ENCODE results near the gene CADM4.
"Not testable (repeated sequence)": the region's sequence is repeated elsewhere in the genome, so short reads cannot be mapped to it uniquely, and the experiment has no call there.

The CADM4 gene

GRCh38 chr19:43639519-43640423 is at the start of gene CADM4:
TSS of gene CADM4 (minus strand) at chr19:43639850. CDS start at chr19:43639790, 60 bp downstream.
- peak; percentile 29 for DNase-seq

- no peak for DNase-seq
Measured at GRCh38 chr19:43688059-43688701, 48.5 kb upstream of the CADM4 start.

- no peak for DNase-seq
Measured at GRCh38 chr19:43687660-43687997, 48.0 kb upstream of the CADM4 start.

- DNase-seq, result no peak
Measured at GRCh38 chr19:43684326-43684725, 44.7 kb upstream of the CADM4 start.

- DNase-seq, result no peak
Measured at GRCh38 chr19:43683905-43684304, 44.3 kb upstream of the CADM4 start.

GRCh38 chr19:43682824-43683661 is 43.4 kb upstream of the CADM4 start:
- no peak for DNase-seq

- not testable (repeated sequence) for DNase-seq
Measured at GRCh38 chr19:43682269-43682668, 42.6 kb upstream of the CADM4 start.

GRCh38 chr19:43681821-43682220 is 42.2 kb upstream of the CADM4 start:
- no peak for DNase-seq

- DNase-seq, result no peak
Measured at GRCh38 chr19:43678512-43679261, 39.0 kb upstream of the CADM4 start.

- no peak for DNase-seq
Measured at GRCh38 chr19:43675906-43676305, 36.3 kb upstream of the CADM4 start.

GRCh38 chr19:43675269-43675879 is 35.7 kb upstream of the CADM4 start:
- no peak for DNase-seq

- no peak for DNase-seq
Measured at GRCh38 chr19:43674596-43674995, 34.9 kb upstream of the CADM4 start.

GRCh38 chr19:43674183-43674582 is 34.5 kb upstream of the CADM4 start:
- no peak for DNase-seq

GRCh38 chr19:43673637-43674036 is 34.0 kb upstream of the CADM4 start:
- no peak for DNase-seq

GRCh38 chr19:43672061-43672679 is 32.5 kb upstream of the CADM4 start:
- DNase-seq, result no peak

GRCh38 chr19:43668406-43669109 is 28.9 kb upstream of the CADM4 start:
- peak; percentile 95 for DNase-seq

GRCh38 chr19:43667876-43668405 is 28.3 kb upstream of the CADM4 start:
- DNase-seq, result no peak

- no peak for DNase-seq
Measured at GRCh38 chr19:43667126-43667875, 27.7 kb upstream of the CADM4 start.

- peak; percentile 15 for DNase-seq
Measured at GRCh38 chr19:43664018-43664417, 24.4 kb upstream of the CADM4 start.

- no peak for DNase-seq
Measured at GRCh38 chr19:43662487-43662886, 22.8 kb upstream of the CADM4 start.

Measured in stimulated activated CD4-positive, alpha-beta T cell treated with anti-CD3 and anti-CD28 coated beads, Interleukin-4, amount 100 ng/mL, for 24 hours (primary cell).